ENCODE results near the gene GAST. TPM values are rescaled to one million over a fixed set of nuclear protein-coding genes. Genes with fewer than 3 reads are reported as not detected.
A peak's percentile ranks its signal among the peaks of the same experiment; 100 is the strongest.

Gene GAST
- total and polyA plus RNA-seq, 2 of the 4 experiments (the other 2 are of a cell fraction), result not detected

GRCh38 chr17:41738801-41739112 is 26.6 kb downstream of the GAST start:
- no peak overlapping the region for H3K4me3 ChIP-seq (ENCODE audit: insufficient read depth, low read depth, low read length)
- H4K20me1 ChIP-seq (ENCODE audit: insufficient read depth, low read length), result no peaks in the 10 kb centered on the region
- H2AFZ ChIP-seq (replicated peaks; ENCODE audit: low read length, poor library complexity), result peak overlapping the region; percentile 39
- H3K4me1 ChIP-seq (ENCODE audit: control insufficient read depth, insufficient read depth, low read length), result peaks cover 5% of the 10 kb centered on the region; the same call in 1 of the 2 replicates
- peak overlapping the region; percentile 2; the same call in 1 of the 2 replicates for H3K4ac ChIP-seq (ENCODE audit: low read depth, low read length)
- no peak overlapping the region for H3K18ac ChIP-seq (ENCODE audit: low read depth, low read length)
- H2BK120ac ChIP-seq (ENCODE audit: low read depth, low read length), result no peak overlapping the region
- ATAC-seq (ENCODE audit: low read depth) (no peak), DNase-seq (no peak)
- H2AK9ac ChIP-seq (replicated peaks; ENCODE audit: low read depth, low read length, poor library complexity), result peak overlapping the region; percentile 6
- intact Hi-C loops (cut with micrococcal nuclease) (loop anchor here (1.0 to 5.0 kb wide), 3 partner anchors 63 to 221 kb away; partner anchors contain the start of gene KLHL11), dilution Hi-C loops (cut with HindIII; ENCODE audit: low sequenced_read_pairs, unreplicated experiment) (no loop called here), in situ Hi-C loops (cut with MboI; ENCODE audit: low sequenced_read_pairs) (loop anchor here (5.0 to 10.0 kb wide), 2 partner anchors 64 to 226 kb away; partner anchors contain the start of gene CNP)
- peaks cover 35% of the 10 kb centered on the region for H3K27me3 ChIP-seq (ENCODE audit: control insufficient read depth, insufficient read depth, low read length)
- no peaks in the 10 kb centered on the region for H3K9me1 ChIP-seq (ENCODE audit: insufficient read depth, low read length)
- no peak overlapping the region for H3K56ac ChIP-seq (ENCODE audit: extremely low read depth, insufficient read depth, low read length)
- H4K91ac ChIP-seq (ENCODE audit: insufficient read depth, low read depth, low read length), result no peak overlapping the region
- H3K9ac ChIP-seq (ENCODE audit: low read depth, low read length), result no peak overlapping the region
- no peak overlapping the region for H3K27ac ChIP-seq (ENCODE audit: insufficient read depth, low read length)
- no peak overlapping the region for H3K4me2 ChIP-seq (ENCODE audit: low read depth, low read length)
- ChIA-PET CTCF (no interaction called here), POLR2A (ENCODE audit: unreplicated experiment) (no interaction called here)
- H2AK5ac ChIP-seq (ENCODE audit: low read depth, low read length), result peak overlapping the region; percentile 52; the same call in 1 of the 2 replicates
- no CpG with 5 or more reads among the region's 5 CpGs for WGBS, 2 experiments (ENCODE audit: extremely low coverage in 2 of 2, insufficient read length in 1 of 2)
- no TSS peak for BruUV-seq (replicated peaks)
- no peak overlapping the region for H2BK5ac ChIP-seq (ENCODE audit: low read depth, low read length, poor library complexity, severe bottlenecking)
- TF ChIP-seq RFX5 (IDR thresholded peaks at IDR 0.05; ENCODE audit: low read depth, low read length) (no peak), BHLHE40 (IDR thresholded peaks at IDR 0.05; ENCODE audit: low read depth, low read length) (no peak), MAFK (IDR thresholded peaks at IDR 0.05; ENCODE audit: low read depth, low read length) (no peak), NFE2L2 (IDR thresholded peaks at IDR 0.05; ENCODE audit: low read depth, low read length) (no peak), ELK1 (IDR thresholded peaks at IDR 0.05; ENCODE audit: borderline replicate concordance, low read depth, low read length) (no peak), FOS (IDR thresholded peaks at IDR 0.05; ENCODE audit: low read depth, low read length) (no peak), CEBPB (IDR thresholded peaks at IDR 0.05; ENCODE audit: low read depth, low read length) (no peak), SMC3 (IDR thresholded peaks at IDR 0.05; ENCODE audit: low read depth, low read length) (no peak), RCOR1 (IDR thresholded peaks at IDR 0.05; ENCODE audit: insufficient replicate concordance, low read length) (no peak), CHD1 (IDR thresholded peaks at IDR 0.05; ENCODE audit: low read depth, low read length) (no peak), POLR2A (IDR thresholded peaks at IDR 0.05; ENCODE audit: low read depth, low read length) (no peak), MXI1 (IDR thresholded peaks at IDR 0.05; ENCODE audit: borderline replicate concordance, low read depth, low read length) (no peak), MAZ (IDR thresholded peaks at IDR 0.05; ENCODE audit: borderline replicate concordance, low read depth, low read length) (no peak), RAD21 (IDR thresholded peaks at IDR 0.05; ENCODE audit: low read length) (no peak)
- TF ChIP-seq, protein P1, sequence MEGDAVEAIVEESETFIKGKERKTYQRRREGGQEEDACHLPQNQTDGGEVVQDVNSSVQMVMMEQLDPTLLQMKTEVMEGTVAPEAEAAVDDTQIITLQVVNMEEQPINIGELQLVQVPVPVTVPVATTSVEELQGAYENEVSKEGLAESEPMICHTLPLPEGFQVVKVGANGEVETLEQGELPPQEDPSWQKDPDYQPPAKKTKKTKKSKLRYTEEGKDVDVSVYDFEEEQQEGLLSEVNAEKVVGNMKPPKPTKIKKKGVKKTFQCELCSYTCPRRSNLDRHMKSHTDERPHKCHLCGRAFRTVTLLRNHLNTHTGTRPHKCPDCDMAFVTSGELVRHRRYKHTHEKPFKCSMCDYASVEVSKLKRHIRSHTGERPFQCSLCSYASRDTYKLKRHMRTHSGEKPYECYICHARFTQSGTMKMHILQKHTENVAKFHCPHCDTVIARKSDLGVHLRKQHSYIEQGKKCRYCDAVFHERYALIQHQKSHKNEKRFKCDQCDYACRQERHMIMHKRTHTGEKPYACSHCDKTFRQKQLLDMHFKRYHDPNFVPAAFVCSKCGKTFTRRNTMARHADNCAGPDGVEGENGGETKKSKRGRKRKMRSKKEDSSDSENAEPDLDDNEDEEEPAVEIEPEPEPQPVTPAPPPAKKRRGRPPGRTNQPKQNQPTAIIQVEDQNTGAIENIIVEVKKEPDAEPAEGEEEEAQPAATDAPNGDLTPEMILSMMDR (conservative IDR thresholded peaks at IDR 0.05; ENCODE audit: low read depth, low read length), result no peak
- TF ChIP-seq, protein P2, sequence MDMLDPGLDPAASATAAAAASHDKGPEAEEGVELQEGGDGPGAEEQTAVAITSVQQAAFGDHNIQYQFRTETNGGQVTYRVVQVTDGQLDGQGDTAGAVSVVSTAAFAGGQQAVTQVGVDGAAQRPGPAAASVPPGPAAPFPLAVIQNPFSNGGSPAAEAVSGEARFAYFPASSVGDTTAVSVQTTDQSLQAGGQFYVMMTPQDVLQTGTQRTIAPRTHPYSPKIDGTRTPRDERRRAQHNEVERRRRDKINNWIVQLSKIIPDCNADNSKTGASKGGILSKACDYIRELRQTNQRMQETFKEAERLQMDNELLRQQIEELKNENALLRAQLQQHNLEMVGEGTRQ (IDR thresholded peaks at IDR 0.05; ENCODE audit: low read depth, low read length), result no peak
- H3K36me3 ChIP-seq (ENCODE audit: control insufficient read depth, insufficient read depth, low read length), result no peaks in the 10 kb centered on the region
- H4K8ac ChIP-seq (ENCODE audit: low read depth in 2 of 2, low read length in 2 of 2), result no peak overlapping the region; a peak in 1 of 4 replicates
- H2BK15ac ChIP-seq (ENCODE audit: low read depth, low read length), result no peak overlapping the region
- no peak overlapping the region for H2BK20ac ChIP-seq (ENCODE audit: low read depth, low read length)
- H3K14ac ChIP-seq (replicated peaks; ENCODE audit: low read depth, low read length), result no peak overlapping the region
- no peaks in the 10 kb centered on the region for H3K79me1 ChIP-seq (ENCODE audit: low read depth in 1 of 2, low read length in 2 of 2)
- no peaks in the 10 kb centered on the region for H3K9me3 ChIP-seq (ENCODE audit: control insufficient read depth, insufficient read depth, low read length)
- no peak overlapping the region for H4K5ac ChIP-seq (ENCODE audit: low read depth, low read length)
- no peak overlapping the region for H3K23ac ChIP-seq (ENCODE audit: low read depth, low read length)
